Measurements from ENCODE around the gene TP53. TPM values are rescaled to one million over a fixed set of nuclear protein-coding genes. Genes with fewer than 3 reads are reported as not detected.

Gene TP53
- total RNA-seq, 1 experiment from 2014 or later: 179 TPM

GRCh38 chr17:7652388-7653356, 34.6 kb downstream of the TP53 start (continued):
- no peak for TF ChIP-seq STAT6 (CRISPR knock-in tag; conservative IDR thresholded peaks at IDR 0.05; ENCODE audit: low read depth)
- TF ChIP-seq IRF2 (CRISPR knock-in tag; IDR thresholded peaks at IDR 0.05; ENCODE audit: borderline replicate concordance, low read depth): no peak
- no peak for TF ChIP-seq FOXK1 (CRISPR knock-in tag; IDR thresholded peaks at IDR 0.05)
- TF ChIP-seq ZNF121 (CRISPR knock-in tag; IDR thresholded peaks at IDR 0.05): no peak

GRCh38 chr17:7651665-7652387, 35.5 kb downstream of the TP53 start:
- ChIA-PET CTCF (interaction anchor here (1.0 to 7.5 kb wide), 9 partner anchors 15 to 91 kb away, joined by 3 to 88 read pairs (median 9); partner anchors contain the start of genes FXR2, TP53 and WRAP53), POLR2A (interaction anchor here (0.5 to 3.8 kb wide), 12 partner anchors 10 to 1243 kb away, joined by 3 to 80 read pairs (median 5); partner anchors contain the start of genes FXR2, MPDU1, SAT2 and SOX15)
- Mint-ChIP-seq H3K27me3 (ENCODE audit: low read depth) (peaks cover 53% of the 10 kb centered on the region), H3K9me3 (no peaks in the 10 kb centered on the region), H3K36me3 (peaks cover 25% of the 10 kb centered on the region), H3K4me3 (peak overlapping the region; percentile 71), H3K4me1 (peaks cover 45% of the 10 kb centered on the region), H3K27ac (no peak overlapping the region)
- ATAC-seq (no peak), DNase-seq (ENCODE audit: low spot score) (peak; percentile 43)
- TF ChIP-seq ATF2 (CRISPR knock-in tag; IDR thresholded peaks at IDR 0.05; ENCODE audit: borderline replicate concordance, low read depth) (no peak), KAT7 (CRISPR knock-in tag; IDR thresholded peaks at IDR 0.05; ENCODE audit: borderline replicate concordance) (0 out of 2 replicates have a peak, but pooled peaks have one; percentile 53)

GRCh38 chr17:7651097-7651664, 36.1 kb downstream of the TP53 start:
- H3K27ac Mint-ChIP-seq: no peak overlapping the region
- TF ChIP-seq ATF2 (CRISPR knock-in tag; IDR thresholded peaks at IDR 0.05; ENCODE audit: borderline replicate concordance, low read depth): no peak
- 0 out of 2 replicates have a peak, but pooled peaks have one; percentile 29 for TF ChIP-seq ELF4 (CRISPR knock-in tag; IDR thresholded peaks at IDR 0.05; ENCODE audit: low read depth)
- no peak for TF ChIP-seq CBFB (CRISPR knock-in tag; IDR thresholded peaks at IDR 0.05; ENCODE audit: low read depth)
- peaks cover 53% of the 10 kb centered on the region for H3K27me3 Mint-ChIP-seq (ENCODE audit: low read depth)
- no peak for ATAC-seq
- POLR2A ChIA-PET: interaction anchor here (0.9 to 3.8 kb wide), 17 partner anchors 9 to 77 kb away, joined by 3 to 80 read pairs (median 5); partner anchors contain the start of genes FXR2, MPDU1, SAT2 and SOX15
- H3K4me1 Mint-ChIP-seq: peaks cover 39% of the 10 kb centered on the region
- DNase-seq (ENCODE audit: low spot score): no peak
- peaks cover 19% of the 10 kb centered on the region for H3K36me3 Mint-ChIP-seq
- peak overlapping the region; percentile 83 for H3K4me3 Mint-ChIP-seq
- no peaks in the 10 kb centered on the region for H3K9me3 Mint-ChIP-seq
- CTCF ChIA-PET: interaction anchor here (0.5 to 7.5 kb wide), 16 partner anchors 16 to 390 kb away, joined by 3 to 88 read pairs (median 8); partner anchors contain the start of genes FXR2, SAT2, SOX15 and TP53

Measured in WTC11 (cell line).